NCI-H1436 treated with DMSO at 0.1 percent for 48 hours (cell line): ENCODE results near the gene TMC6.
"Not testable (repeated sequence)": the region's sequence is repeated elsewhere in the genome, so short reads cannot be mapped to it uniquely, and the experiment has no call there.

Source experiments
- DNase-seq: peaks from one replicate; lab custom pipeline; 2025; lab: John Stamatoyannopoulos, UW

Gene TMC6

GRCh38 chr17:78159575-78160158 lies 31.1 kb upstream of the TMC6 start:
- DNase-seq = no peak

GRCh38 chr17:78154903-78155811 lies 26.6 kb upstream of the TMC6 start:
- DNase-seq = no peak

- no peak for DNase-seq
Measured at GRCh38 chr17:78151514-78152008, 23.0 kb upstream of the TMC6 start.

- no peak for DNase-seq
Measured at GRCh38 chr17:78148286-78149016, 19.9 kb upstream of the TMC6 start.

- DNase-seq = no peak
Measured at GRCh38 chr17:78147315-78147998, 18.9 kb upstream of the TMC6 start.

GRCh38 chr17:78146881-78147280 lies 18.3 kb upstream of the TMC6 start:
- DNase-seq = no peak

GRCh38 chr17:78146471-78146869 lies 17.9 kb upstream of the TMC6 start:
- DNase-seq = no peak

GRCh38 chr17:78144736-78145641 lies 16.4 kb upstream of the TMC6 start:
- no peak for DNase-seq

- DNase-seq = no peak
Measured at GRCh38 chr17:78144147-78144719, 15.7 kb upstream of the TMC6 start.

GRCh38 chr17:78143214-78144146 lies 14.9 kb upstream of the TMC6 start:
- no peak for DNase-seq

- no peak for DNase-seq
Measured at GRCh38 chr17:78142119-78142861, 13.7 kb upstream of the TMC6 start.

GRCh38 chr17:78141437-78142118 lies 13.0 kb upstream of the TMC6 start:
- DNase-seq = no peak

GRCh38 chr17:78140169-78141051 lies 11.9 kb upstream of the TMC6 start:
- peak; percentile 58 for DNase-seq

GRCh38 chr17:78139861-78140168 lies 11.3 kb upstream of the TMC6 start:
- not testable (repeated sequence) for DNase-seq

- DNase-seq = no peak
Measured at GRCh38 chr17:78138204-78139060, 9.9 kb upstream of the TMC6 start.
